ENCODE data around the gene ZBTB17. TPM values are rescaled to one million over a fixed set of nuclear protein-coding genes. Genes with fewer than 3 reads are reported as not detected.

ZBTB17 gene
- total and polyA plus RNA-seq, 2 of the 8 experiments (the other 6 are each of a cell fraction or from before 2014, with no cell fraction given), result 24.7 to 36.2 TPM

DNA sequence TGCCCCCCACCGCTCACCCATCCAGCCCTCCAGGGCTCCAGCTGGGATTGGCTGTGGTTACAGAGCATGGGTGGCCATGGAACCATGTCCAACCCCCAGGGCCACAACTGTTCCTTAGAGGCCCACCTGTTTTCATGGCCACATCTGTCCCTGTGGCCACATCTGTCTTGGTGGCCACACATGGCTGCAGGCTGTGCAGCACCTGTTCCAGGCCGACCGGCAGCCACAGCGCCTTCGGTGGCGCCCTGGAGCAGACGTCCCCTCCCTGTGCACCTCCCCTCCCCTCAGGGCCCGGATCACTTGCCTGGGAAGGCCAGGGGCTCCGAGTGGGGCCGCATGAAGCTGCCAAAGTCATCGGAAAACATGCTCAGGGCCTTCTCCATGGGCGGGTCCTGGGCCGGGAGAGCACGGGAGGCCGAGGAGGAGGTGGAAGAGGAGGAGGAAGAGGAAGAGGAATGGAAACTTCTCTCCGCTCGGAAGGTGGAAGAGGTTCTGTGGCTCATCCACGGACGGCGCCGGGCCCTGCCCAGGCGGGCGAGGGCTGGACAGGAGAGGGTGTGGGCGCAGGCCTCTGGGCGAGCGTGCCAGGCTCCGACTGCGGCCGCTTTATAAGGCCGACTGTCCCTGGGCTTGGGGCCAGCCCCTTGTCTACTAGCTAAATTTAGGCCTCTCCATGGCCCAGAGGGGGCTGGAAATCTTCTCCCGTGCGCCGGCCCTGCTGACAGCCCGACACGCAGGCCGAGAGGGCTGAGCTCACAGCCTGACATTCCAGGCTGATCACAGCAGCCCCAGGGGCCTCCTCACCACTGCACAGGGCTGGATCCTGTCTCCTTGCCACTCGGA, 41.8 kb upstream of the ZBTB17 start, which contains the start of gene HSPB7:
HSPB7 (minus strand) TSS at position 583 of the 843 bp plus-strand sequence; CDS start at position 503, 80 bp downstream.
- Histone ChIP-seq H3K27ac (ENCODE audit: low read depth, low read length) (no peak within 1 kb of the TSS), H2AK5ac (ENCODE audit: low read depth, low read length) (no peak within 1 kb of the TSS), H3K9ac (replicated peaks in 1 of 4; ENCODE audit: extremely low read depth in 1 of 4, low read depth in 3 of 4, low read length in 3 of 4) (no peak within 1 kb of the TSS), H3K4me3 (ENCODE audit: extremely low read depth in 1 of 4, insufficient read depth in 2 of 4, low read depth in 3 of 4, low read length in 4 of 4) (no peak within 1 kb of the TSS), H2BK20ac (ENCODE audit: low read length) (no peak within 1 kb of the TSS), H2BK12ac (ENCODE audit: low read depth, low read length) (peak within 1 kb of the TSS; percentile 84; the same call in 1 of the 2 replicates), H4K5ac (ENCODE audit: insufficient read length, low read depth, low read length) (no peak within 1 kb of the TSS), H3K4me1 (replicated peaks in 1 of 4; ENCODE audit: control insufficient read depth in 3 of 4, insufficient read depth in 4 of 4, low read length in 3 of 4) (peaks cover 5 to 34% (median 14%) of the 10 kb centered on the region in 4 experiments), H3K56ac (replicated peaks; ENCODE audit: insufficient read length, low read depth, low read length) (no peak within 1 kb of the TSS), H3K18ac (ENCODE audit: extremely low read depth, low read length) (no peak within 1 kb of the TSS; the same call in 1 of the 2 replicates), H3K36me3 (ENCODE audit: control insufficient read depth in 2 of 4, insufficient read depth in 4 of 4, low read length in 3 of 4) (no peaks in the 10 kb centered on the region), H3K14ac (ENCODE audit: insufficient read length) (no peak within 1 kb of the TSS), H4K8ac (ENCODE audit: extremely low read depth, insufficient read depth, low read length) (peak within 1 kb of the TSS; percentile 16), H3K9me3 (ENCODE audit: insufficient read depth in 2 of 2, low read depth in 1 of 2, low read length in 1 of 2) (no peaks in the 10 kb centered on the region), H3K4me2 (ENCODE audit: insufficient read depth in 1 of 2, low read depth in 2 of 2, low read length in 2 of 2) (no peak within 1 kb of the TSS), H4K91ac (replicated peaks; ENCODE audit: insufficient read length, low read length) (no peak within 1 kb of the TSS), H3K23ac (ENCODE audit: insufficient read length) (no peak within 1 kb of the TSS), H2BK5ac (ENCODE audit: low read depth, low read length) (peak within 1 kb of the TSS; percentile 16; the same call in 1 of the 2 replicates), H3K23me2 (ENCODE audit: low read depth, low read length) (no peaks in the 10 kb centered on the region; the same call in 1 of the 2 replicates), H2AFZ (ENCODE audit: low read length) (no peak within 1 kb of the TSS), H2BK120ac (replicated peaks; ENCODE audit: low read depth, low read length) (no peak within 1 kb of the TSS), H2BK15ac (ENCODE audit: low read length) (peak within 1 kb of the TSS; percentile 61; the same call in 1 of the 2 replicates), H3K79me2 (ENCODE audit: control insufficient read depth in 1 of 2, insufficient read depth in 2 of 2, low read length in 2 of 2) (no peaks in the 10 kb centered on the region), H3K79me1 (ENCODE audit: low read depth, low read length) (no peaks in the 10 kb centered on the region), H4K20me1 (replicated peaks in 1 of 2; ENCODE audit: control insufficient read depth in 1 of 2, insufficient read depth in 2 of 2, low read length in 2 of 2) (no peaks in the 10 kb centered on the region), H3K4ac (replicated peaks; ENCODE audit: insufficient read length, low read depth, low read length) (no peak within 1 kb of the TSS), H3K27me3 (replicated peaks in 1 of 4; ENCODE audit: control insufficient read depth in 3 of 4, extremely low read depth in 1 of 4, insufficient read depth in 3 of 4, low read length in 3 of 4) (peaks cover 0 to 4% (median under 1%) of the 10 kb centered on the region in 4 experiments; a peak in 3 of 7 replicates)
- DNase-seq (ENCODE audit: low read depth in 1 of 2, low spot score in 2 of 2), result no peak
- ChIA-PET CTCF (ENCODE audit: partially characterized antibody) (interaction anchor here (0.8 to 6.7 kb wide), 11 partner anchors 8 to 351 kb away, joined by 3 to 74 read pairs (median 3); no protein-coding TSS in a partner anchor), POLR2A (ENCODE audit: partially characterized antibody) (interaction anchor here (1.3 kb wide), 1 partner anchor 9 kb away, joined by 5 read pairs; no protein-coding TSS in a partner anchor)
- WGBS, 2 experiments (ENCODE audit: extremely low coverage in 1 of 2, insufficient coverage in 1 of 2, insufficient read length in 1 of 2, insufficient replicate concordance in 2 of 2, low coverage in 1 of 2, low lambda C conversion rate in 2 of 2, missing lambda C conversion rate in 1 of 2), result 66% methylated on average over 35 of the region's 37 CpGs; no CpG with 5 or more reads in 1 of the 2 experiments
- FAIRE-seq, result no peak
- TF ChIP-seq TEAD4 (IDR thresholded peaks at IDR 0.05; ENCODE audit: low read depth, low read length) (peak; percentile 59; the same call in 1 of the 2 replicates), GABPA (IDR thresholded peaks at IDR 0.05; ENCODE audit: borderline replicate concordance, insufficient read depth, low read length) (peak; percentile 29; the same call in 1 of the 2 replicates), YY1 (IDR thresholded peaks at IDR 0.05; ENCODE audit: low read depth, low read length) (0 out of 2 replicates have a peak, but pooled peaks have one; percentile 5), RAD21 (IDR thresholded peaks at IDR 0.05 in 1 of 2, conservative IDR thresholded peaks at IDR 0.05 in 1 of 2; ENCODE audit: low read depth in 2 of 2, low read length in 2 of 2) (peak in 1 of 2 experiments; percentile 19; a peak in 2 of 4 replicates), HDAC6 (IDR thresholded peaks at IDR 0.05; ENCODE audit: low read depth, low read length) (no peak)
- TF ChIP-seq, protein P1, sequence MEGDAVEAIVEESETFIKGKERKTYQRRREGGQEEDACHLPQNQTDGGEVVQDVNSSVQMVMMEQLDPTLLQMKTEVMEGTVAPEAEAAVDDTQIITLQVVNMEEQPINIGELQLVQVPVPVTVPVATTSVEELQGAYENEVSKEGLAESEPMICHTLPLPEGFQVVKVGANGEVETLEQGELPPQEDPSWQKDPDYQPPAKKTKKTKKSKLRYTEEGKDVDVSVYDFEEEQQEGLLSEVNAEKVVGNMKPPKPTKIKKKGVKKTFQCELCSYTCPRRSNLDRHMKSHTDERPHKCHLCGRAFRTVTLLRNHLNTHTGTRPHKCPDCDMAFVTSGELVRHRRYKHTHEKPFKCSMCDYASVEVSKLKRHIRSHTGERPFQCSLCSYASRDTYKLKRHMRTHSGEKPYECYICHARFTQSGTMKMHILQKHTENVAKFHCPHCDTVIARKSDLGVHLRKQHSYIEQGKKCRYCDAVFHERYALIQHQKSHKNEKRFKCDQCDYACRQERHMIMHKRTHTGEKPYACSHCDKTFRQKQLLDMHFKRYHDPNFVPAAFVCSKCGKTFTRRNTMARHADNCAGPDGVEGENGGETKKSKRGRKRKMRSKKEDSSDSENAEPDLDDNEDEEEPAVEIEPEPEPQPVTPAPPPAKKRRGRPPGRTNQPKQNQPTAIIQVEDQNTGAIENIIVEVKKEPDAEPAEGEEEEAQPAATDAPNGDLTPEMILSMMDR (IDR thresholded peaks at IDR 0.05; ENCODE audit: control extremely low read depth in 1 of 3, insufficient read depth in 1 of 3, low read depth in 1 of 3, low read length in 3 of 3), result peak in 2 of 3 experiments; percentile 36 to 37; a peak in 3 of 4 replicates
- TF ChIP-seq, protein P2, sequence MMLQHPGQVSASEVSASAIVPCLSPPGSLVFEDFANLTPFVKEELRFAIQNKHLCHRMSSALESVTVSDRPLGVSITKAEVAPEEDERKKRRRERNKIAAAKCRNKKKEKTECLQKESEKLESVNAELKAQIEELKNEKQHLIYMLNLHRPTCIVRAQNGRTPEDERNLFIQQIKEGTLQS (IDR thresholded peaks at IDR 0.05; ENCODE audit: insufficient read depth, low read depth, low read length), result no peak

Data from H1 (cell line).